HEK293 (cell line): ENCODE results near the gene MRPS18A.

ENCODE experiments used
- BCL11A ChIP-seq: fragments of 450-650 bp; formaldehyde crosslinking; IDR thresholded peaks from 2 replicates; pipeline ENCODE4 v1.5.1; 2016; ENCODE audit warnings: low read depth, missing biosample characterization, missing genetic modification characterization
- CTCF ChIP-seq: fragments of 450-650 bp; formaldehyde crosslinking; IDR thresholded peaks from 2 replicates; pipeline ENCODE4 v1.5.1; 2016; ENCODE audit warnings: missing biosample characterization, missing genetic modification characterization
- HOXC10 ChIP-seq: sonication (generic); formaldehyde crosslinking; IDR thresholded peaks from 2 replicates; pipeline ENCODE4 v1.8.1; 2023; ENCODE audit warnings: mild to moderate bottlenecking, missing genetic modification reagents
- MZF1 ChIP-seq: fragments of 450-650 bp; formaldehyde crosslinking; IDR thresholded peaks from 2 replicates; pipeline ENCODE4 v1.5.1; 2017; ENCODE audit warnings: missing biosample characterization, missing genetic modification characterization, borderline replicate concordance
- ZBTB10 ChIP-seq: fragments of 450-650 bp; formaldehyde crosslinking; IDR thresholded peaks from 2 replicates; pipeline ENCODE4 v1.5.1; 2016; ENCODE audit warnings: missing biosample characterization, missing genetic modification characterization
- ZNF274 ChIP-seq, 2 experiments: fragments of 200-500 bp in 1 of 2; fragments of 450-650 bp in 1 of 2; sonication (Bioruptor generic) in 1 of 2; formaldehyde crosslinking in 1 of 2; IDR thresholded peaks; 2 replicates each; pipeline versions ENCODE4 v1.5.1 to v1.6.1; 2014 to 2016; ENCODE audit warnings: borderline replicate concordance in 1 of 2, inconsistent platforms in 1 of 2, low read length in 1 of 2, missing biosample characterization in 1 of 2, missing genetic modification characterization in 1 of 2
- ZNF280D ChIP-seq: fragments of 450-650 bp; formaldehyde crosslinking; IDR thresholded peaks from 2 replicates; pipeline ENCODE4 v1.5.1; 2016; ENCODE audit warnings: missing biosample characterization, missing genetic modification characterization
- ZNF311 ChIP-seq: fragments of 450-650 bp; formaldehyde crosslinking; IDR thresholded peaks from 2 replicates; pipeline ENCODE4 v1.5.1; 2017; ENCODE audit warnings: missing biosample characterization, missing genetic modification characterization, borderline replicate concordance
- ZNF473 ChIP-seq: fragments of 450-650 bp; formaldehyde crosslinking; IDR thresholded peaks from 2 replicates; pipeline ENCODE4 v1.5.1; 2017; ENCODE audit warnings: missing biosample characterization, missing genetic modification characterization
- ZNF501 ChIP-seq: fragments of 450-650 bp; formaldehyde crosslinking; IDR thresholded peaks from 2 replicates; pipeline ENCODE4 v1.5.1; 2016; ENCODE audit warnings: missing biosample characterization, missing genetic modification characterization
- ZNF639 ChIP-seq: fragments of 450-650 bp; formaldehyde crosslinking; IDR thresholded peaks from 2 replicates; pipeline ENCODE4 v1.5.1; 2016; ENCODE audit warnings: missing biosample characterization, missing genetic modification characterization
- ZNF704 ChIP-seq: fragments of 450-650 bp; formaldehyde crosslinking; IDR thresholded peaks from 2 replicates; pipeline ENCODE4 v1.5.1; 2016; ENCODE audit warnings: missing biosample characterization, missing genetic modification characterization

GRCh38 chr6:43713643-43714310 is 26.2 kb upstream of the MRPS18A start:
- TF ChIP-seq CTCF (no peak), ZNF704 (no peak), MZF1 (tag by site-specific recombination) (no peak), ZNF274 (IDR thresholded peaks at IDR 0.05; ENCODE audit: low read length) (no peak), ZNF274 (tag by site-specific recombination; IDR thresholded peaks at IDR 0.05; ENCODE audit: borderline replicate concordance) (no peak), ZBTB10 (tag by site-specific recombination) (no peak), ZNF639 (tag by site-specific recombination) (no peak), ZNF473 (no peak), HOXC10 (CRISPR knock-in tag) (no peak), BCL11A (tag by site-specific recombination) (no peak), ZNF280D (tag by site-specific recombination) (no peak), ZNF311 (tag by site-specific recombination) (no peak), ZNF501 (tag by site-specific recombination) (no peak)
